GM13976 (cell line): ENCODE measurements around the gene FAM200A.

ENCODE experiments used
- DNase-seq: peaks from one replicate; pipeline ENCODE4 v3.0.0; 2012; ENCODE audit warnings: low spot score
- CTCF ChIP-seq: IDR thresholded peaks from 2 replicates; pipeline ENCODE4 v1.5.1; 2012; ENCODE audit warnings: borderline replicate concordance, mild to moderate bottlenecking; ENCODE audit not compliant: insufficient read depth; ENCODE audit errors: extremely low read depth, missing control alignments, control extremely low read depth
- in situ Hi-C: fragments of 300-500 bp; cut with MboI; formaldehyde crosslinking; loops from one replicate; pipeline ENCODE4 v1.12.0; 2022; ENCODE audit warnings: low sequenced_read_pairs, mixed read lengths, inconsistent platforms; ENCODE audit not compliant: unreplicated experiment

FAM200A gene

DNA sequence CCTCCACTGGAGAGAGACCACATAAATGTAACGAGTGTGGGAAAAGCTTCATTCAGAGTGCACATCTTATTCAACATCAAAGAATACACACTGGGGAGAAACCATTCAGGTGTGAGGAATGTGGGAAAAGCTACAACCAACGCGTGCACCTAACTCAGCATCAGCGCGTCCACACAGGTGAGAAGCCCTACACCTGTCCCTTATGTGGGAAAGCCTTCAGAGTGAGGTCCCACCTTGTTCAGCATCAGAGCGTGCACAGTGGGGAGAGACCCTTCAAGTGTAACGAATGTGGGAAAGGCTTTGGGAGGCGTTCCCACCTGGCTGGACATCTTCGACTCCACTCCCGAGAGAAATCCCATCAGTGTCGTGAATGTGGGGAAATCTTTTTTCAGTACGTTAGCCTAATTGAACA, 20.6 kb downstream of the FAM200A start:
- TF ChIP-seq CTCF: no peak
- DNase-seq: no peak
- in situ Hi-C loops: no loop called here

DNA sequence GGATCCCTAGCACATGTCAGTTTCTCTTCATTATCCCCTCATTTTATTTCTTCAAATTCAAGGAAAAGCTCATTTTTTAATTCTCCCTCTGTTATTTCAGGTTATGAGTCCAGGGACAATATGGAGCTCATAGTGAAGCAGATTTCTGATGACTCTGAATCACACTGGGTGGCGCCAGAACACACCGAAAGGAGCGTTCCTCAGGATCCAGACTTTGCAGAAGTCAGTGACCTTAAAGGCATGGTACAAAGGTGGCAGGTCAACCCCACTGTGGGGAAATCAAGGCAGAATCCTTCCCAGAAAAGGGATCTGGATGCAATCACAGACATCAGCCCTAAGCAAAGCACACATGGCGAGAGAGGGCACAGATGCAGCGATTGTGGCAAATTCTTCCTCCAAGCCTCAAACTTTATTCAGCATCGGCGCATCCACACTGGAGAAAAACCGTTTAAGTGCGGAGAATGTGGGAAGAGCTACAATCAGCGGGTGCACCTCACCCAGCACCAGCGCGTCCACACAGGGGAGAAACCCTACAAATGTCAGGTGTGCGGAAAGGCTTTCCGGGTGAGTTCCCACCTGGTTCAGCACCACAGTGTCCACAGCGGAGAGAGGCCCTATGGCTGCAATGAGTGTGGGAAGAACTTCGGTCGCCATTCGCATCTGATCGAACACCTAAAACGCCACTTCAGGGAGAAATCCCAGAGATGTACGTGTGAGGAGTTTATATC, 26.0 kb downstream of the FAM200A start:
- no peak for DNase-seq

DNA sequence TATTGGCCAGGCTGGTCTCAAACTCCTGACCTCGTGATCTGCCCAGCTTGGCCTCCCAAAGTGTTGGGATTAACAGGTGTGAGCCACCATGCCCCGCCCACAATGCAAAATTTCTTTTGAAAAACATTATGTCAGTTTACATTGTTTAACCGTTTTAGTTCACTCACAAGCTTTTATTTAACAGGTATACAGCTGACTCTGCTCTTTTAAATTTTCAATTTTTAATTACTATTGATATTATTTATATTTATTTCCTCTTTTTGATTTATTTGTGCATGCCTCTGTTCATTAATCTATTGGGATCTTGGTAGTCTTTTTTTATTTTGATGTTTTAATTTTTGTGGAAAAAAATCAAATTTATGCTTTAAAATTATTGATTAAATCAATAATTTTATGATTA, 30.5 kb downstream of the FAM200A start:
- no peak for DNase-seq
- TF ChIP-seq CTCF: no peak
- in situ Hi-C loops: no loop called here

More for the DNA sequence above, 26.0 kb downstream of the FAM200A start:
- TF ChIP-seq CTCF: peak; percentile 28
- in situ Hi-C loops: no loop called here

DNA sequence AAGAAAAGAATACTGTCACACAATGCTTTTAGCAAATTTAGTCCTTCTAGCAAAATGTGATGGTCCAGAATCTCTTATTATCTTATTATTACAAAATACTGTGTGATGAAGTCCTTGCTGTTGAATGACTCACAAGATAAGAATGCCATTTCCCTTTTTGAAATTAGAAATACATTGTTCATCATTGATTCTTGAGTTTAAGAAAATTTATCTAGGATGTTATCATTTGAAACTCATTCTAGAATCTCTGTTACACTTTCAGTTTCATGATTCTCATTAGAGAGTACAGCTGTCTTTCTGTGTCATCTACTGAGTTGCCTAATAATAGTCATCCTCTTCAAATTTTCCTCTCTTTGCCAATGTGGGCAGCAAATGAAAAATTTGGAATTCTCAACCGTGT, 37.9 kb downstream of the FAM200A start:
- no peak for TF ChIP-seq CTCF
- in situ Hi-C loops: no loop called here
- peak; percentile 46 for DNase-seq

DNA sequence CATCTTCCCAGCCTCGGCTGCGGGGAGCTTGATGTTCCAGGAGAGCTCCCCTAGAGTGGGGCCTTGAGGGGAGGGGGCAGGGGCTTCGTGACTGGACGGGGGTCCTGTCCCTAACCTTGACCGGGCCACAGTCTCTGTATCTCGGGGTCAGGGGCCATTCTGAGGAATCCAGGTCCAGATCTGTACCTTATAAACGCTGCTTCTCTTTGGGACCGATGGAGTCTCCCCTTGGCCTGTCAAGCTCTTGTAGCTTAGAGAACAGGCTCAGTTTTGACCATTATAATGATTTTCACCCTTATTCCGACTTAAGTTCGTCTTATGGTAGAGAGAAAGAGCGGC, 46.6 kb downstream of the FAM200A start:
- in situ Hi-C loops: no loop called here
- no peak for DNase-seq
- TF ChIP-seq CTCF: no peak

DNA sequence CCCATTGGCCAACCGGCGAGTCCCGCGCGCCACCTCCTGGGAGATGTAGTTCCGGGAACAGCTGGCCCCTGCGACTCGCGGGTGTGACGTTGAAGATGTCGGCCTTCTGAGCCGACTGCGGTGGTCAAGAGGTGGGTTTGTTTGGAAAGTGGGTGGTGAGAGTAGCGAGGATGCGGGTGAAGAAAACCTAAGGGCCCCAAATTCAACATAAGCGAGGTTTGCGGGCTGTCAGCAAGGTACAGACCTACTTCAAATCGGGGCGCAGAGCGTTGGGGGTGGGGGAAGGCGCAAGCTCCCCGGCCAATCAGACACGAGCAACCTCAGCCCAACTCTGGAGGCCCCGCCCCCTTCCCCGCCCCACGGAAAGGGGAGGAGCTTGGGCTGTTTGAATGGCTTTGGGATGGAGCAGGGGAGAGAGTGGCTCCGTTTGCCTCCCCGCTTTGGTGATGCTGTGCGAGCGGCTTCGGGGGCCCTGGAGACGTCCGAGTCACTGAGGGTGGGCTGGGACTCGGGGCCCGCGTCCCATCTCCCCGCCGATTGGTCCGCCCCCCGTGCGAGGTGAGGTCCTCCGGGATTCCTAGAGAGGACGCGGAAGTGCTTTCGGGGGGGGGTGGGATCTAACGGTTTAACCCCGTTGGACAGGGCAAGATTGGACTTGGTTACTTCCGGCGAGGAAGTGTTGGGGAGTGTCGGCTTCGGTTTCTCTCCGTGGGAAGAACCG, 47.2 kb downstream of the FAM200A start, which contains the start of gene ZKSCAN5:
TSS of gene ZKSCAN5 (plus strand) at position 60 of the 721 bp plus-strand sequence. CDS start 1,383 bp downstream, outside the sequence.
- TF ChIP-seq CTCF: no peak
- in situ Hi-C loops: no loop called here
- DNase-seq: peak; percentile 96
